Measurements from ENCODE around the gene COL9A1.

DNA sequence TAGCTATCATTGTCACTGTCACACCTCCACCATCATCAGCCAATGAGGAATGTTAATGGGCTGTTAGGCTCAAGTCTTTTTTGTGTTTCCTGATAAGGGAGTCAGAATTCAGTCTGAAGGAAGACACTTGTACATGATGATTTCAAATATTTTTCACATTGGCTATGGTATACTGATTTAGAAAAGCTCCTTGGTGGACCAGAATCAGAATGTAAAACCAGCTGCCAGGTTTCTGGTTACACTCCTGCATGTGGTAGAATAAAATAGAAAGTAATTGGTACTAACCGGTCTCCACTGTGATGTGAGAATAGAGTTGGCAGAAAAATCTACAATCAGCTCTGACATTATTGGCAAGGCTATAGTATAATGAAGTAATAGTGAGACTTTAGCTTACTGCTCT lies 10.7 kb downstream of the COL9A1 start:
- TF ChIP-seq EZH2 (IDR thresholded peaks at IDR 0.05; ENCODE audit: borderline replicate concordance, low read length) = no peak
- TF ChIP-seq, protein P1, sequence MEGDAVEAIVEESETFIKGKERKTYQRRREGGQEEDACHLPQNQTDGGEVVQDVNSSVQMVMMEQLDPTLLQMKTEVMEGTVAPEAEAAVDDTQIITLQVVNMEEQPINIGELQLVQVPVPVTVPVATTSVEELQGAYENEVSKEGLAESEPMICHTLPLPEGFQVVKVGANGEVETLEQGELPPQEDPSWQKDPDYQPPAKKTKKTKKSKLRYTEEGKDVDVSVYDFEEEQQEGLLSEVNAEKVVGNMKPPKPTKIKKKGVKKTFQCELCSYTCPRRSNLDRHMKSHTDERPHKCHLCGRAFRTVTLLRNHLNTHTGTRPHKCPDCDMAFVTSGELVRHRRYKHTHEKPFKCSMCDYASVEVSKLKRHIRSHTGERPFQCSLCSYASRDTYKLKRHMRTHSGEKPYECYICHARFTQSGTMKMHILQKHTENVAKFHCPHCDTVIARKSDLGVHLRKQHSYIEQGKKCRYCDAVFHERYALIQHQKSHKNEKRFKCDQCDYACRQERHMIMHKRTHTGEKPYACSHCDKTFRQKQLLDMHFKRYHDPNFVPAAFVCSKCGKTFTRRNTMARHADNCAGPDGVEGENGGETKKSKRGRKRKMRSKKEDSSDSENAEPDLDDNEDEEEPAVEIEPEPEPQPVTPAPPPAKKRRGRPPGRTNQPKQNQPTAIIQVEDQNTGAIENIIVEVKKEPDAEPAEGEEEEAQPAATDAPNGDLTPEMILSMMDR (conservative IDR thresholded peaks at IDR 0.05 in 1 of 2, IDR thresholded peaks at IDR 0.05 in 1 of 2; ENCODE audit: extremely low read depth in 1 of 2, insufficient read depth in 1 of 2, low read depth in 1 of 2, low read length in 2 of 2) = no peak

All from mammary epithelial cell (primary cell).